Measurements from ENCODE around the gene CHRNA10. TPM values are rescaled to one million over a fixed set of nuclear protein-coding genes. Genes with fewer than 3 reads are reported as not detected.

CHRNA10 gene
- total RNA-seq, 2 donors from 2014 or later: 1.8 TPM; not detected in 1

GRCh38 chr11:3675971-3676370 lies 4.8 kb upstream of the CHRNA10 start:
- no peak for DNase-seq (ENCODE audit: low spot score)
- Histone ChIP-seq H3K9me3 (no peaks in the 10 kb centered on the region), H3K27me3 (replicated peaks; ENCODE audit: insufficient read depth) (no peaks in the 10 kb centered on the region), H3K27ac (no peak overlapping the region), H3K4me3 (no peak overlapping the region), H3K36me3 (peaks cover 60% of the 10 kb centered on the region), H3K4me1 (ENCODE audit: control insufficient read depth in 1 of 2, low read depth in 2 of 2) (no peaks in the 10 kb centered on the region)
- no peak for ATAC-seq (ENCODE audit: insufficient number of reproducible peaks, low FRiP score, low read depth)
- TF ChIP-seq CTCF (IDR thresholded peaks at IDR 0.05): no peak

- H3K36me3 ChIP-seq: peaks cover 56% of the 10 kb centered on the region
- no peak for TF ChIP-seq CTCF (IDR thresholded peaks at IDR 0.05)
- H3K9me3 ChIP-seq: no peaks in the 10 kb centered on the region
- H3K4me3 ChIP-seq: no peak overlapping the region
- ATAC-seq (ENCODE audit: insufficient number of reproducible peaks, low FRiP score, low read depth) (no peak), DNase-seq (ENCODE audit: low spot score) (no peak)
- no peaks in the 10 kb centered on the region for H3K4me1 ChIP-seq (ENCODE audit: control insufficient read depth in 1 of 2, low read depth in 2 of 2)
- H3K27me3 ChIP-seq (replicated peaks; ENCODE audit: insufficient read depth): no peaks in the 10 kb centered on the region
- H3K27ac ChIP-seq: no peak overlapping the region
Observed at GRCh38 chr11:3674189-3674588, 3.0 kb upstream of the CHRNA10 start.

GRCh38 chr11:3669742-3670183 lies 1.4 kb downstream of the CHRNA10 start:
- H3K9me3 ChIP-seq: no peaks in the 10 kb centered on the region
- no peak for DNase-seq (ENCODE audit: low spot score)
- H3K4me3 ChIP-seq: no peak overlapping the region
- no peak overlapping the region for H3K27ac ChIP-seq
- H3K36me3 ChIP-seq: peaks cover 33% of the 10 kb centered on the region
- no peaks in the 10 kb centered on the region for H3K27me3 ChIP-seq (replicated peaks; ENCODE audit: insufficient read depth)
- no peaks in the 10 kb centered on the region for H3K4me1 ChIP-seq (ENCODE audit: control insufficient read depth in 1 of 2, low read depth in 2 of 2)
- TF ChIP-seq CTCF (IDR thresholded peaks at IDR 0.05): no peak
- ATAC-seq (ENCODE audit: insufficient number of reproducible peaks, low FRiP score, low read depth): no peak

GRCh38 chr11:3669128-3669527 lies 2.1 kb downstream of the CHRNA10 start:
- Histone ChIP-seq H3K27ac (no peak overlapping the region), H3K27me3 (replicated peaks; ENCODE audit: insufficient read depth) (no peaks in the 10 kb centered on the region), H3K9me3 (no peaks in the 10 kb centered on the region), H3K4me1 (ENCODE audit: control insufficient read depth in 1 of 2, low read depth in 2 of 2) (no peaks in the 10 kb centered on the region), H3K36me3 (peaks cover 27% of the 10 kb centered on the region), H3K4me3 (no peak overlapping the region)
- DNase-seq (ENCODE audit: low spot score) (no peak), ATAC-seq (ENCODE audit: insufficient number of reproducible peaks, low FRiP score, low read depth) (no peak)
- no peak for TF ChIP-seq CTCF (IDR thresholded peaks at IDR 0.05)

GRCh38 chr11:3667149-3668035 lies 3.8 kb downstream of the CHRNA10 start:
- no peak for TF ChIP-seq CTCF (IDR thresholded peaks at IDR 0.05)

More at GRCh38 chr11:3667149-3668035, 3.8 kb downstream of the CHRNA10 start:
- H3K36me3 ChIP-seq: peaks cover 20% of the 10 kb centered on the region
- ATAC-seq (ENCODE audit: insufficient number of reproducible peaks, low FRiP score, low read depth) (no peak), DNase-seq (ENCODE audit: low spot score) (no peak)
- no peaks in the 10 kb centered on the region for H3K9me3 ChIP-seq
- H3K4me3 ChIP-seq: no peak overlapping the region
- no peaks in the 10 kb centered on the region for H3K27me3 ChIP-seq (replicated peaks; ENCODE audit: insufficient read depth)
- no peaks in the 10 kb centered on the region for H3K4me1 ChIP-seq (ENCODE audit: control insufficient read depth in 1 of 2, low read depth in 2 of 2)
- no peak overlapping the region for H3K27ac ChIP-seq
